Stimulated activated CD8-positive, alpha-beta memory T cell treated with anti-CD3 and anti-CD28 coated beads, Interleukin-15, amount 100 ng/mL, for 1 hour (primary cell): ENCODE measurements around the gene TBX1.
"Not testable (repeated sequence)": the region's sequence is repeated elsewhere in the genome, so short reads cannot be mapped to it uniquely, and the experiment has no call there.

Experiments used
- DNase-seq: peaks from one replicate; pipeline ENCODE4 v3.0.0-alpha.2; 2020; ENCODE audit warnings: low read depth

The TBX1 gene

DNA sequence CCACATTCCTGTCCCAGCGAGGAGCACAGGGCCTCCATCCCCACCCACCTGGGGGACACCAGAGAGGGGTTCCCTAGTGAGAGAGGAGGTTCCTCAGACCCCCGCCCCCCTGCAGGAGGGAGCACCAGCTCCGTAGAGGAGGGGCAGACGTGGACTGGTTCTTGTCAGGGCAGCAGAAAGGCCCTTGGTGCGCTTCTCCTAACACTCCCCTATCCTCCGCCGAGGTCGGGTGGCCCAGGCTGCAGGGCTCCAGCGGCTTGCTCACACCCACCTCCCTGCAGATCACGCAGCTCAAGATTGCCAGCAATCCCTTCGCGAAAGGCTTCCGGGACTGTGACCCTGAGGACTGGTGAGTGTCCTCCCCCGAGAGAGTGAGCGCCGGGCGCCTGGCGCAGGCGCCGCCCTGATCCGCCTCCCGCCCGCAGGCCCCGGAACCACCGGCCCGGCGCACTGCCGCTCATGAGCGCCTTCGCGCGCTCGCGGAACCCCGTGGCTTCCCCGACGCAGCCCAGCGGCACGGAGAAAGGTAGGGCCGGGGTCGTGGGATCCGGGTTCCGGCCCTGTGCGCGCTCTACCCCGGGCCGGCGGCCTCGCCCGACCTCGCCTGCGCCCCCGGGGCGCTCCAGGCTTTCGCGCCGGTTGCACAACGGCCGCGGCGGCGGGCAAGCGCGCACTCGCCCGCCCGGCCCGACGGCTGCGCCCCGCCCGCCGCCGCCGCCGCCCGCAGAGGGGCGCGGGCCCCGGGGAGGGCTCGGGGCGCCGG is 5.1 kb downstream of the TBX1 start:
- no peak for DNase-seq

DNA sequence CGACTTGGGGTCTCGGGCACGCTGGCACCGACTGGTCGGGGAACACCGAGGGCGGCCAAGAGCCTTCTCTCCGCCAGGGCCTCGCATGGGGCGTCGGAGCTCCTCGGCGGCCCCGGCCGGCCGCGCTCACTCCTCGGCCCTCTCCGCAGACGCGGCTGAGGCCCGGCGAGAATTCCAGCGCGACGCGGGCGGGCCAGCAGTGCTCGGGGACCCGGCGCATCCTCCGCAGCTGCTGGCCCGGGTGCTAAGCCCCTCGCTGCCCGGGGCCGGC is 5.6 kb downstream of the TBX1 start:
- DNase-seq = no peak

DNA sequence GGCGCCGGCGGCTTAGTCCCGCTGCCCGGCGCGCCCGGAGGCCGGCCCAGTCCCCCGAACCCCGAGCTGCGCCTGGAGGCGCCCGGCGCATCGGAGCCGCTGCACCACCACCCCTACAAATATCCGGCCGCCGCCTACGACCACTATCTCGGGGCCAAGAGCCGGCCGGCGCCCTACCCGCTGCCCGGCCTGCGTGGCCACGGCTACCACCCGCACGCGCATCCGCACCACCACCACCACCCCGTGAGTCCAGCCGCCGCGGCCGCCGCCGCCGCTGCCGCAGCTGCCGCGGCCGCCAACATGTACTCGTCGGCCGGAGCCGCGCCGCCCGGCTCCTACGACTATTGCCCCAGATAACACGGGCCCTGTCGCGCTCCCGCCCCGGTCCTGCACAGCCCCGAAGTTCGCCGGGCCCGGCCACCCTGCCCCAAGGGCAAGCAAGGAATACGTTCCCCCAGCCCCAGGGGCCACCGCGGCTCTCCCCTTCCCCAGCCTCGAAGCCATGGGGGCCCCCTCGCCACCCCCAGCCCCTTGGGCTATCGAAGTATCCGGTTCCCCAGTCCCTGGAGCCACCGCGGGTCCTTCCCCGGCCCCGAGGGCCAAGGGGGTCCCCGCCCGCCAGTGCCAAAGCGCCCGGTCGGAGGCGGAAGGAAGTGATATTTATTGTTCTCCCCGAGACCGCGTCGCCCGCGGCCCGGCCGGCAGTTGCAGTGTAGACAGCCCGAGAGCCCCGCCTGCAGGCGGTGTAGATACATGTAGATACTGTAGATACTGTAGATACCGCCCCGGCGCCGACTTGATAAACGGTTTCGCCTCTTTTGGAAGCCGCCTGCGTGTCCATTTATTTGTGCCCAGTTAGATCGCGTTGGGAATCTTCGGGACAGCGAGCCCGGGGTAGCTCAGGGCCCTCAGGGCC is 6.2 kb downstream of the TBX1 start:
- DNase-seq = no peak

GRCh38 chr22:19767427-19768341 is 7.1 kb downstream of the TBX1 start:
- DNase-seq = no peak

DNA sequence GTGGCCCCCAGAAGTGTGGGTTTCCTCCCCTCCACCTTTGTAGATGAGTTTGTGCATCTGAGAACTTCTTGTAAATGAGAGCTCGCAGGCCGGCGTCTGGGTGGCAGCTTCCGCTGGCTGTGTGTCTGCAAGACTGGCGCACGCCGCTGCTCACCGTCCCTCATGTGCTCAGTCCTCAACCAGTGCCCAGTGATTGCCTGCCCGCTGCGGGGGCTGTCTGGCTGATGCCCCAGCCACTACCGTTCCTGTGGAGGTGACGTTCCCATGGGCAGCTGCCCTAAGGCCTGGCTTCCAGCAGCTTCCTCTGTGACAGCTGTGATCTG is 8.8 kb downstream of the TBX1 start:
- DNase-seq = no peak

GRCh38 chr22:19770349-19771220 is 10.0 kb downstream of the TBX1 start:
- DNase-seq = no peak

DNA sequence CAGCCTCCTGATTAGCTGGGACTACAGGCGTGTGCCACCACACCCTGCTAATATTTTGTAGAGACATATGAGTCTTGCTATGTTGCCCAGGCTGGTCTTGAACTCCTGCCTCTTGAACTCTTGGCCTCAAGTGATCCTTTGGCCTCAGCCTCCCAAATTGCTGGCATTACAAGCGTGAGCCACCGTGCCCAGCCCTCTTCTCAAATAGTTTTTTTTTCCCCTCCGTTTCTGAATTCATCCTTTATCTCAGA is 11.8 kb downstream of the TBX1 start:
- DNase-seq = no peak

DNA sequence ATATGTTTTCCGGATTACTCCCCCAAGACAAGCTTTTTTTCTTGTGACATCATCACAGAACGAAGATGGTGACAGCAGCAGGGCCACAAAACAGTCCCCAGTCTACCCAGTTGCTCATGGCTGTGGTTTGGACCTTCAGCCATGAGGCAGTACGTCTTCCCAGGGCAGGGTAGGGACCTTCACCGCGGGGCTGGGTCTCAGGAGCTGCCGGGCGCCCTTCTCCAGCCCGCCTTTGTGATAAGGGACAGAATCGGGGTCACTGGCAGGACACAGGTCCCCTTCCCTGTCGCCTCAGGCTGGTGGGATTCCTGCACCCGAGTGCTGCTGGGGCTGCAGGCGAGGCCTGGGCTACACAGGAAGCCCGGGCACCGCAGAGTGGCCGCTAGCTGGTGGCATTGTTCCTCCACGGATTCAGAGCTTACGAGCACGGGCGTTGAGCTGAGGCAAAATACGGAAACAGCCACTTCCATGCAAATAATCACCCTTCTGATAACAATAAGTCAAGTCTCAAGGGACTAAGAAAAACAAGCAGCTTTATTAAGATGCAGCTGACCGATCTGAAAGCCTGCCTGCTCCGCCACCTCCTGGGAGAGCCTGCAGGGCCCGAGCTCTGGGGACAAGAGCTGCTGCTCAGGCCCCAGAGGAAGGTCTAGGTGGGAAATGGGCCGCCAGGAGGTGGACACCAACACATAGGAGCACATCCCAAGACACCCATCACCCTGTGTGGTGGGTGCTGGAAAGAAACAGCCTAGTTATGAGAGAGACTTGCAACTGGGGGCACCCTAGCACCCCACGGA is 12.3 kb downstream of the TBX1 start:
- no peak for DNase-seq

GRCh38 chr22:19773470-19774040 is 13.0 kb downstream of the TBX1 start:
- DNase-seq = no peak

- DNase-seq = no peak
Observed at GRCh38 chr22:19774628-19775027, 14.1 kb downstream of the TBX1 start.

GRCh38 chr22:19775496-19776325 is 15.1 kb downstream of the TBX1 start:
- DNase-seq = no peak

GRCh38 chr22:19776433-19777031 is 16.0 kb downstream of the TBX1 start:
- no peak for DNase-seq

- not testable (repeated sequence) for DNase-seq
Observed at GRCh38 chr22:19777192-19777591, 16.6 kb downstream of the TBX1 start.

DNA sequence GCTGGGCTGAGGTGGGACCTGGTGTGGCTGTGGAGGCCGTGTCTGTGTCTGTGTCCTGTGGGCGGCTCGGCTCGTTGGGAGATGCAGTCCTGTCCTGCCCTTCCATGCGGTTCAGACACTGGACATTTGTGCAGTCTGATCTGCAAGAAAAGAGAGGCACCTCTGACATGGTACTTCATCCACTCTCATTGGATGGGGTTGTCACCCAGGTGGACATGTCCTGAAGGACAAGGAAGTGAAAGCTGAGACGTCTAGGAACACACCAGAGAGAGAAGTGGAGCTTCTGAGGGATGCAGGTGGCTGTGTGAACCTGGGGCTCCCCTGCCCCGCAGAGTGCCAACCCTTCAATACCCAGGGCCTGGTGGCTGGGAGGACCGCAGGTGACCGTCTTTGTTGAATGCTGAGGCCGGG is 18.4 kb downstream of the TBX1 start:
- DNase-seq = no peak

- DNase-seq = no peak
Observed at GRCh38 chr22:19779685-19780268, 19.2 kb downstream of the TBX1 start.

- no peak for DNase-seq
Observed at GRCh38 chr22:19782533-19782932, 22.0 kb downstream of the TBX1 start.

- no peak for DNase-seq
Observed at GRCh38 chr22:19783586-19784383, 23.2 kb downstream of the TBX1 start.
